ENCODE measurements around the gene DLGAP1. TPM values are rescaled to one million over a fixed set of nuclear protein-coding genes. Genes with fewer than 3 reads are reported as not detected.

Gene DLGAP1
- total and polyA plus RNA-seq, 10 of the 15 experiments (the other 5 are each of a cell fraction or from before 2014, with no cell fraction given) = 0.23 to 27.6 (median 1.9) TPM

GRCh38 chr18:4384932-4385331 is 70.2 kb downstream of the DLGAP1 start:
- FAIRE-seq (no peak), DNase-seq (ENCODE audit: low read depth, low spot score) (no peak), ATAC-seq (peak; percentile 88)
- no peak overlapping the region for H3K4me2 ChIP-seq (ENCODE audit: control insufficient read depth, insufficient read depth)
- RAD21 ChIA-PET (ENCODE audit: unreplicated experiment) = interaction anchor here (0.6 to 3.4 kb wide), 21 partner anchors 9 to 255 kb away, joined by 3 to 15 read pairs (median 5); no protein-coding TSS in a partner anchor
- in situ Hi-C loops (cut with MboI) (no loop called here), intact Hi-C loops (cut with micrococcal nuclease; ENCODE audit: unreplicated experiment) (no loop called here)
- no peaks in the 10 kb centered on the region for H3K36me3 ChIP-seq (ENCODE audit: control insufficient read depth in 2 of 2, insufficient read depth in 2 of 2, low read length in 1 of 2)
- H3K27me3 ChIP-seq (replicated peaks in 1 of 2; ENCODE audit: control insufficient read depth in 2 of 2, insufficient read depth in 2 of 2, low read length in 1 of 2) = no peaks in the 10 kb centered on the region
- no peak overlapping the region for H3K27ac ChIP-seq (ENCODE audit: control insufficient read depth, insufficient read depth)
- no peaks in the 10 kb centered on the region for H3K79me2 ChIP-seq (ENCODE audit: control insufficient read depth, insufficient read depth, low read length)
- SMC1A ChIA-PET (ENCODE audit: uncharacterized antibody, unreplicated experiment) = interaction anchor here (0.8 to 4.1 kb wide), 36 partner anchors 8 to 292 kb away, joined by 3 to 22 read pairs (median 5); no protein-coding TSS in a partner anchor
- POLR2A ChIA-PET = interaction anchor here (1.0 to 1.9 kb wide), 6 partner anchors 9 to 151 kb away, joined by 3 to 10 read pairs (median 4); no protein-coding TSS in a partner anchor
- H3K9me3 ChIP-seq (replicated peaks; ENCODE audit: control insufficient read depth, insufficient read depth, low read length) = no peaks in the 10 kb centered on the region
- 3% methylated on average over 3 of the region's 3 CpGs for WGBS (ENCODE audit: insufficient coverage, insufficient replicate concordance, low lambda C conversion rate, missing lambda C conversion rate)
- CTCF ChIA-PET = interaction anchor here (0.6 to 2.6 kb wide), 7 partner anchors 9 to 638 kb away, joined by 3 to 13 read pairs (median 4); no protein-coding TSS in a partner anchor
- H3K4me1 ChIP-seq (ENCODE audit: control insufficient read depth, insufficient read depth, low read length) = no peaks in the 10 kb centered on the region
- no peak overlapping the region for H3K9ac ChIP-seq (ENCODE audit: control insufficient read depth, insufficient read depth, low read length)
- no peak overlapping the region for H2AFZ ChIP-seq (ENCODE audit: control insufficient read depth, low read depth, low read length)
- H3K4me3 ChIP-seq = no peak overlapping the region
- no TSS peak for BruUV-seq (replicated peaks)
- H4K20me1 ChIP-seq (ENCODE audit: control insufficient read depth, insufficient read depth) = no peaks in the 10 kb centered on the region
- TF ChIP-seq POU2F2 (IDR thresholded peaks at IDR 0.05; ENCODE audit: borderline replicate concordance, low read depth, low read length) = no peak
- peak; percentile 18; the same call in 1 of the 2 replicates for TF ChIP-seq RELB (IDR thresholded peaks at IDR 0.05; ENCODE audit: low read depth)
- no peak for TF ChIP-seq MXI1 (IDR thresholded peaks at IDR 0.05; ENCODE audit: low read depth, low read length)
- no peak for TF ChIP-seq ZBTB33 (IDR thresholded peaks at IDR 0.05)
- TF ChIP-seq MLLT1 (IDR thresholded peaks at IDR 0.05) = 0 out of 2 replicates have a peak, but pooled peaks have one; percentile 26
- TF ChIP-seq ATF3 (IDR thresholded peaks at IDR 0.05; ENCODE audit: borderline replicate concordance, extremely low read depth, low read depth, low read length) = no peak
- no peak for TF ChIP-seq CHD4 (IDR thresholded peaks at IDR 0.05)
- no peak for TF ChIP-seq GABPA (IDR thresholded peaks at IDR 0.05; ENCODE audit: low read depth)
- TF ChIP-seq BHLHE40 (IDR thresholded peaks at IDR 0.05; ENCODE audit: borderline replicate concordance in 1 of 2, low read depth in 2 of 2, low read length in 1 of 2) = no peak
- TF ChIP-seq ZBTB40 (IDR thresholded peaks at IDR 0.05; ENCODE audit: borderline replicate concordance) = no peak
